GM08714 (cell line): ENCODE results near the gene SCNN1G.
"Not testable (repeated sequence)": the region's sequence is repeated elsewhere in the genome, so short reads cannot be mapped to it uniquely, and the experiment has no call there.

Experiments used
- H3K4me3 ChIP-seq: fragments of 200-500 bp; sonication (Bioruptor generic); 2 replicates; pipeline ENCODE4 v1.5.1; 2014; ENCODE audit warnings: mild to moderate bottlenecking, low read length, inconsistent platforms
- ZNF274 ChIP-seq: IDR thresholded peaks from 2 replicates; pipeline ENCODE4 v1.6.1; 2012; ENCODE audit warnings: mild to moderate bottlenecking, low read depth, low read length

The SCNN1G gene

GRCh38 chr16:23240994-23241393 lies 58.4 kb downstream of the SCNN1G start:
- no peak for TF ChIP-seq ZNF274
- no peak overlapping the region for H3K4me3 ChIP-seq

- H3K4me3 ChIP-seq = no peak overlapping the region
- no peak for TF ChIP-seq ZNF274
Observed at GRCh38 chr16:23244122-23244521, 61.6 kb downstream of the SCNN1G start.

- TF ChIP-seq ZNF274 = no peak
- H3K4me3 ChIP-seq = no peak overlapping the region
Observed at GRCh38 chr16:23245268-23245667, 62.7 kb downstream of the SCNN1G start.

- TF ChIP-seq ZNF274 = no peak
- no peak overlapping the region for H3K4me3 ChIP-seq
Observed at GRCh38 chr16:23248261-23249194, 66.0 kb downstream of the SCNN1G start.

- H3K4me3 ChIP-seq = no peak overlapping the region
- no peak for TF ChIP-seq ZNF274
Observed at GRCh38 chr16:23249830-23250229, 67.3 kb downstream of the SCNN1G start.

- no peak overlapping the region for H3K4me3 ChIP-seq
- TF ChIP-seq ZNF274 = no peak
Observed at GRCh38 chr16:23252310-23252709, 69.8 kb downstream of the SCNN1G start.

GRCh38 chr16:23253650-23254049 lies 71.1 kb downstream of the SCNN1G start:
- H3K4me3 ChIP-seq = not testable (repeated sequence)

- H3K4me3 ChIP-seq = no peak overlapping the region
- TF ChIP-seq ZNF274 = no peak
Observed at GRCh38 chr16:23254338-23254737, 71.8 kb downstream of the SCNN1G start.

GRCh38 chr16:23255000-23255399 lies 72.5 kb downstream of the SCNN1G start:
- no peak overlapping the region for H3K4me3 ChIP-seq

GRCh38 chr16:23256440-23256839 lies 73.9 kb downstream of the SCNN1G start:
- no peak for TF ChIP-seq ZNF274
- no peak overlapping the region for H3K4me3 ChIP-seq

More at GRCh38 chr16:23255000-23255399, 72.5 kb downstream of the SCNN1G start:
- no peak for TF ChIP-seq ZNF274

GRCh38 chr16:23257682-23258081 lies 75.1 kb downstream of the SCNN1G start:
- TF ChIP-seq ZNF274 = no peak
- no peak overlapping the region for H3K4me3 ChIP-seq

- no peak overlapping the region for H3K4me3 ChIP-seq
- TF ChIP-seq ZNF274 = no peak
Observed at GRCh38 chr16:23258919-23259237, 76.3 kb downstream of the SCNN1G start.
